GM18907 (cell line): ENCODE data around the gene SLX4.

ENCODE experiments used
- ATAC-seq: cut with Tn5 transposase; IDR thresholded peaks from one replicate; pipeline ENCODE4 v1.9.1; 2021; ENCODE audit warnings: mild to moderate bottlenecking, moderate library complexity; ENCODE audit not compliant: unreplicated experiment

The SLX4 gene

GRCh38 chr16:3602320-3602653, 9.1 kb downstream of the SLX4 start:
- no peak for ATAC-seq

DNA sequence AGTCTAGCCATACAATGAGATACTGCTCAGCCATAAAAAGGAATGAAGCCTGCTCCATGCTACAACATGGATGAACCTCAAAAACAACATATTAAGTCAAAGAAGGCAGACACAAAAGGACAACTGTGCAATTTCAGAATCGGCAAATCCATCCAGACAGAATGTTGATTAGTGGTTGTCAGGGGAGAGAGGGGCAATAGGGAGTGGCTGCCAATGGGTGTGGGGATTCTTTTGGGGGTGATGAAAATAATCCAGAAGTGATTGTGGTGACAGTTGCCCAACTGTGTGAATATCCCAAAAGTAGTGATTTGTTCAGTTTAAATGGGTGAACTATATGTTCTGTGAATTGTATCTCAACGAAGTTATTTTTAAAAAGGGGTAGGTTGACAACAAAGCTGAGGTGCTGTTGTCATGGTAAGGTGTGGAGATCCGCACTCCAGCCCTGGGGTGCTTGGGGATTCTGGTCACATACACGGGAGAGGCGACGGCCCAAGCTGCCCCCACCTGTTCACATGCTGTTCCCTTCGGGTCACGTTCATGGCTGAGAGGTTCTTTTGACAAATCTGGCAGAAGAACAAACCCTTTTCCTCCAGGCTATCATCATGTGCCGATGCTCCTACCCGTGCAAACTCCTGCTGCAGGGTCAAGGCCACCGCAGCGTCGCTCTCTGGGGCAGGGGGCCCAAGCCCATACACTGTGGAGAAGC, 9.6 kb downstream of the SLX4 start:
- ATAC-seq, result no peak

- ATAC-seq, result no peak
These were observed 11.5 kb downstream of the SLX4 start for GRCh38 chr16:3599922-3600321.

GRCh38 chr16:3599121-3599520, 12.3 kb downstream of the SLX4 start:
- ATAC-seq, result no peak

- ATAC-seq, result no peak
These were observed 13.2 kb downstream of the SLX4 start for GRCh38 chr16:3598236-3598635.

DNA sequence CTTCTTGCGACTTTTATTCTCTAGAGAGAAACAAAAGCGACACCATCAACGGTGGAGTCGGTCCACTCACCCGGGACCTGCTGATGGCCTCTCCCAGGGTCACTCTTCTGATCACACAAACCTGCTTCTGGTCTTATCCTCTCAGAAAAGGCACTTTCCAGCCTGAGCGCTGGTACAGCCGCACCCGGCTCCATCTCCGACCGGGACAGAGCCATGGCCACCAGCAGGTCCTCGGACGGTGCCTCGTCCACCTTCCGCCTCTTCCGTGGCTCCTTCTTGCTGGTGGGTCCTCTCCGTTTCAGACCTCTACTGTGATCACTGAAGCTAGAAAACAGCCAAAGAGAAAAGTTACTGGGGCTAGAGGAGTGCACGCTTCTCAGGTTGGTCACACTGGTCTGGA, 13.7 kb downstream of the SLX4 start:
- ATAC-seq, result no peak

GRCh38 chr16:3597226-3597625, 14.2 kb downstream of the SLX4 start:
- no peak for ATAC-seq

GRCh38 chr16:3596101-3596861, 15.1 kb downstream of the SLX4 start:
- ATAC-seq, result no peak

- no peak for ATAC-seq
These were observed 15.8 kb downstream of the SLX4 start for GRCh38 chr16:3595521-3596021.

GRCh38 chr16:3595110-3595486, 16.3 kb downstream of the SLX4 start:
- no peak for ATAC-seq

- ATAC-seq, result no peak
These were observed 16.9 kb downstream of the SLX4 start for GRCh38 chr16:3594316-3595109.

DNA sequence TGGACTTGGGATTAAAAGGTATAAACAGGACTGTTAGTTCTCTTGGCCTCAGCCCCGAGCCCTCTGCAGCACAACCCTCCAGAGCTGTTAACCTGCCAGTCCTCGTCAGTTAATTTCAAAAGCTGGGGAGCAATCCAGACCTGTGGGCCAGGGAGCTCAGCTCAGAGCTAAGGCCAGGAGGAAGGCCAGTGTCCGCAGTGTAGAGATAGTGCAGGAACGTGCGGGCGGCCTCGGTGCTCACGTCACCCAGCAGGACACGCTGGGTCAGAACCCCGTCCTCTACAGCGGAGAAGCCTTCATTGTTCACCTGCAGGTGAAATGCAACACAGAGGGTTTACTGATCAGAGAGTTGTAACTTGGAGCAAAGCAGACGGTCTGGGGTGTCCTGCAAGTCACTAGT, 18.8 kb downstream of the SLX4 start:
- ATAC-seq, result no peak

- no peak for ATAC-seq
These were observed 19.4 kb downstream of the SLX4 start for GRCh38 chr16:3591991-3592390.

DNA sequence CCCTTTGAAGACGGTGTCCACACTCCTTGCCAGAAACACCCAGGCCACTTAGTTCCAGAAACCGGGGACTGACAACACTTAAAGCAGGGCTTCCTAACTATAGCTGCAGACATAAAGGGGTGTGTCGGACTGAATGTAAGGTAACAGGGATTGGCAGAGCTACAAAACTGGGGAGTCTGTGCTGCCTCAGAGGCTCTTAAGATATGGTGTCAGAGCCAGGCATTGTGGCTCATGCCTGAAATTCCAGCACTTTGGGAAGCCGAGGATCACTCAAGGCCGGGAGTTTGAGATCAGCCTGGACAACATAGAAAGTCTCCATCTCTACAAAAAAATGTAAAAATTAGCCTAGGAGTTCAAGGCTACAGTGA, 20.0 kb downstream of the SLX4 start:
- ATAC-seq, result no peak

DNA sequence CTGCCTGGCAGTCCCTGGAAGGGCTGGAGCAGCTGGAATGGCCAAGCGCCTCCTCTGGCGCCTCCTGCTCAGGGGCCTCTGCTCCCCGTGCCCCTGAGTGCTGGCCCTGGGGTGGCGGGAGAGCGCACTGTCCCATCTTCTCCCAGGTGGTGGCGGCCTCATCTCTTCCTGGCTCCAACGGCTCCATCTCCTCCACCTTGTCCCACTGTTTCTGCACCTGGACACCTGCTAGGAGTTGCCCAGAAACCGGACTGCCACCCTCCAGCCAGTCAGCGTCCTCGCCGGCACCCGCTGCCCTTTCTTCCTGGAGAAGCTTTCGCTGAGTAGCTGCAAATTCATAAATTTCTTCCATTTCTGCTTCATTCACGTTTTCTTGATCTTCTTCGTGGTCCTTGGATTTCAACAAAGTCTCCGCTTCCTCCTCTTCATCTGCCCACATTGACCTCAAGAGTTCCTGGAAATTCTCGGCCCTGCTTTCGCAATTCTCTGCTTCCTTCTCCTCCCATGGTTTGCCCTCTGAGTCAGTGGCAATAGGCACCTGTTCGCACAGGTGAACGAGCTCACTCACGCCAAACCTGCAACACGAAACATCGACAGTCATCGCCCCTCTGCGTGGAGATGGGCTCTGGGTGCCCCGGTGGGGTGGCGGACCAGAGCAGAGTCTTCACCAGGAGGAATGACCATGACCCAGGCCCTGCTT, 20.5 kb downstream of the SLX4 start:
- no peak for ATAC-seq

DNA sequence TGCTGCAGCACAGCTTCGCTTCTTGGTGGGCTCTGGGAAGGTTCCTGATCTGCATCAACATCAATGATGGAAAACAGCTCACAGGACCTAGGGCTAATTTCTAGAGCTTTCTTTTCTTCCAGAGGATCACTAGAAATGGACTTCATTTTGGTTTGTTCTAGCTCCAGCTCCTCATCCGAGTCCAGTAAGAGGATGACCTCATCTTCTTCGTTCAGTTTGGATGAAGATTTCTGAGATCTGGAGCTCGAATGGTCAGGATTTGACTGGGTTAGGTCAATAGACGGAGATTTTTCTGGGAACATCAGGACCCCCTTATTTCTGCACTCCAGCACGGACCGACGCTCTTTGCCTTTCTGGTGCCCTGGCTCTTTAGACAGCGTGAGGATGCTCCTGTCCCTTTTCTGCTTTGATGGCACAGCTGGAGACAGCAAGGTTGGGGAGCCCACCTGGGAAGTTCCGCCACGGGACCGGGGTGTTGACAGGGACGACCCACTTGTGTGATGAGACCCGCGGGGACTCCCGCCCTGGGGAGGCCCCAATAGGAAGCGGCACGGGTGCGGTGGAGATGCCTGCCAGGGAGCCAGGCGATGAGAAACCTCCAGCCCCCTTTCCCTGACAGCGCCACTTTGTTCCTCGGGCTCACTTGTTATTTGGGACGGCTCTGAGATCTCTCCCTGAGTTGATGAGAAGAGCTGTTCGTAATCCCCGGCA, 21.3 kb downstream of the SLX4 start:
- no peak for ATAC-seq

DNA sequence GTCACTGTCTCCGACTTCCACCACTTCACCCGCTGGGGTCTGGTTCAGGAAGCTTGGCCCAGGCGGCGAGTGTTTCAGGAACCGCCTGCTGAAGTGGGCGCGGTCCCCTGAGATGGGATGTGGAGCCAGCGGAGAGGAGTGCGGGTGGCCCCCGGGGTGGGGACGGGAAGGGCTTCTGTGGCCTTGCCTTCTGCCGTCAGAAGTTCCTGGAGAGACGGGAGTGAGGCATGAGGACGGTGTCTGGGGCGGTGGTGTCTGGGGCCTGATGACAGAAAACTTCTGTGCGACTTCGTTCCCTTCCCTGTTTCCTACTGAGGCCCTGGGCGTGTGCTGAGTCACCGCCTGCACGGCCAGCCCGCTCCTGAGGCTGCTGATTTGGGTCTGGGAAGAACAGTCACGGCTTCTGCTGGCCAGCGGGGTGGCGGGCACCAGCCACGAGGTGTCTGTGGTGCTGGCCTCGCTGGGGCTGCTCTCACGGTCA, 21.9 kb downstream of the SLX4 start:
- no peak for ATAC-seq

DNA sequence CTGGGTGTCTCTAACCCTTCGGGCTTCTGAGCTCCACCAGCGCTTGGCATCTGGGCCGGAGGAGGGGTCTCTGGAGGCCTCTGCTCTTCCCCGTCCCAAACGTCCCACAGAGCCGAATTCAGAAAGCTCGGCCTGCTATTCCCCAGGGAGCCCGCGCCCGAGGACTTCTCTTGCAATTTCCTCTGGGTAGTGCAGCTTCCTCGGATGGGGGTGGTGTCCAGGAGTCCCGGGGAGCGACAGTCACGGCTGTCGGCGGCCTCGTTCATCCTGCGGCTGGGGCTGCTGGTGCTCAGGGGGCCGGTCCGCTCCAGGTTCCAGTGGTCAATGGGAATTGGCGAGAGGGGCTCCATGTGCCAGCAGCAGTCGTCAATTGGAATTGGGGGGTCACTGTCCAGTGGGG, 22.4 kb downstream of the SLX4 start:
- no peak for ATAC-seq

DNA sequence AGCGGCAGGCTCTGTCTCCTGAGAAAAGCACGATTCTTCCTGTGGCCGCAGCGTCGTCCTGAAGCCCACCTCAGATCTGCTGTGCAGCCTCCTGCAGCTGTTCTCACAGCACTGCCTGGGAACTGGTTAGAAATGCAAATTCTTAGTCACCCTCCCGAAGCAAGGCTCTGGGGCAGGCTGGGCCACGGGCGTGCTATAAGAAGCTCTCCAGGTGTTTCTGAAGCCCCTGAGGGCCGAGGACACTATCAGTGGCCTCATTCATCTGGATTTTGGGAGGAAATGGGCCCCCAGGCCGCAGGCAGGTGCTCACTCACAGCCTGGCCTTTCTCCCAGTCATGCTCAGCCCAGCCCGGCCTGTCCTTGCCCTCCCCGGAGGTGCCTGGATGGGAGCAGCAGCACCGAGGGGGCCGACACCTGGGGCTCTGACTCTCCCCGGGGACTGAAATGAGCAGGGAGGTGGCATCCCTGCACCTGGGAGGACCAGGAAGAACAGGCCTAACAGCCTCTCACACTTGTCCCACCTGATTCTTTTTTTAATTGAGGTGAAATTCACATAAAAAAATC, 23.8 kb downstream of the SLX4 start:
- no peak for ATAC-seq

- no peak for ATAC-seq
These were observed 27.0 kb downstream of the SLX4 start for GRCh38 chr16:3584412-3584811.
